PC-3 (cell line): Measurements from ENCODE around the gene SCN1B. TPM values are rescaled to one million over a fixed set of nuclear protein-coding genes. Genes with fewer than 3 reads are reported as not detected.

Source experiments
- ATAC-seq: fragments of 200-7000 bp; cut with Tn5 transposase; 2 replicates; pipeline ENCODE4 v1.9.1; 2020; ENCODE audit warnings: mild to moderate bottlenecking, moderate library complexity
- BruUV-seq: library from RNA; stranded (reverse); fragments of 400-500 nt; replicated peaks from 2 replicates; lab custom pipeline; 2021; lab: Mats Ljungman, UMichigan
- CTCF ChIA-PET: fragments of 300-600 bp; sonication (Branson Sonifier 250); formaldehyde crosslinking; loops from one replicate; lab custom pipeline; 2022; ENCODE audit warnings: antibody characterized with exemption; lab: Charles Lee
- POLR2A ChIA-PET: fragments of 300-600 bp; sonication (Branson Sonifier 250); formaldehyde crosslinking; loops from one replicate; lab custom pipeline; 2022; ENCODE audit warnings: antibody characterized with exemption; ENCODE audit not compliant: unreplicated experiment; lab: Charles Lee
- DNase-seq: peaks from one replicate; pipeline ENCODE4 v3.0.0-alpha.2; 2015
- H2AFZ ChIP-seq: fragments of 300-600 bp; sonication (generic); 2 replicates; pipeline ENCODE4 v1.6.0; 2016; ENCODE audit warnings: antibody characterized with exemption, low read length
- H3F3A ChIP-seq: fragments of 300-600 bp; sonication (generic); one replicate; pipeline ENCODE4 v1.6.0; 2017; ENCODE audit warnings: antibody characterized with exemption, low read length, control low read depth, mild to moderate bottlenecking; ENCODE audit not compliant: unreplicated experiment
- H3K27ac ChIP-seq: fragments of 300-600 bp; sonication (generic); 2 replicates; pipeline ENCODE4 v1.5.1; 2016; ENCODE audit warnings: mild to moderate bottlenecking, low read length
- H3K27me3 ChIP-seq: fragments of 300-600 bp; sonication (generic); 2 replicates; pipeline ENCODE4 v1.6.1; 2016; ENCODE audit warnings: low read length, mixed read lengths
- H3K36me3 ChIP-seq: fragments of 300-600 bp; sonication (generic); 2 replicates; pipeline ENCODE4 v1.6.1; 2016; ENCODE audit warnings: low read depth, mixed run types, low read length, mixed read lengths
- H3K4me1 ChIP-seq: fragments of 300-600 bp; sonication (generic); 2 replicates; pipeline ENCODE4 v1.5.1; 2016; ENCODE audit warnings: low read length; ENCODE audit not compliant: insufficient read depth
- H3K4me2 ChIP-seq: fragments of 300-600 bp; sonication (generic); 2 replicates; pipeline ENCODE4 v1.6.0; 2016; ENCODE audit warnings: low read length
- H3K4me3 ChIP-seq: fragments of 300-600 bp; sonication (generic); 2 replicates; pipeline ENCODE4 v1.5.1; 2016; ENCODE audit warnings: mild to moderate bottlenecking, low read length, mixed read lengths
- H3K79me2 ChIP-seq: fragments of 300-600 bp; sonication (generic); 2 replicates; pipeline ENCODE4 v1.6.1; 2017; ENCODE audit warnings: low read length, mixed read lengths
- H3K9ac ChIP-seq: fragments of 300-600 bp; sonication (generic); 2 replicates; pipeline ENCODE4 v1.6.0; 2016; ENCODE audit warnings: mild to moderate bottlenecking, low read length
- H3K9me2 ChIP-seq: fragments of 300-600 bp; sonication (generic); replicated peaks from 2 replicates; pipeline ENCODE4 v1.6.1; 2016; ENCODE audit warnings: mixed run types, low read length, mixed read lengths
- H3K9me3 ChIP-seq: fragments of 300-600 bp; sonication (generic); 2 replicates; pipeline ENCODE4 v1.6.1; 2016; ENCODE audit warnings: low read length, mixed read lengths
- H4K20me1 ChIP-seq: fragments of 300-600 bp; sonication (generic); 2 replicates; pipeline ENCODE4 v1.6.1; 2016; ENCODE audit warnings: low read length, mixed read lengths
- CTCF ChIP-seq: fragments of 300-600 bp; sonication (generic); conservative IDR thresholded peaks from 2 replicates; pipeline ENCODE4 v1.5.1; 2017; ENCODE audit warnings: antibody characterized with exemption, low read depth, mild to moderate bottlenecking, low read length
- EZH2 ChIP-seq: fragments of 300-600 bp; sonication (generic); IDR thresholded peaks from one replicate; pipeline ENCODE4 v1.6.1; 2017; ENCODE audit warnings: antibody characterized with exemption, mild to moderate bottlenecking, low read length; ENCODE audit not compliant: unreplicated experiment
- EZH2phosphoT487 ChIP-seq: fragments of 300-600 bp; sonication (generic); IDR thresholded peaks from 2 replicates; pipeline ENCODE4 v1.6.1; 2018; ENCODE audit warnings: mild to moderate bottlenecking, antibody characterized with exemption, low read length, borderline replicate concordance
- intact Hi-C: fragments of 100-400 bp; cut with micrococcal nuclease; formaldehyde crosslinking; loops from 2 replicates; pipeline ENCODE4 v1.9.0; 2023
- total RNA-seq: library from RNA; depleted of rRNA; stranded (reverse); fragments of >200 nt; gene quantifications from 2 replicates; pipeline ENCODE4 v1.2.3, GENCODE V29; 2014

Gene SCN1B
- total RNA-seq, 1 experiment from 2014 or later = 1.7 TPM

GRCh38 chr19:35011737-35012682, 18.3 kb upstream of the SCN1B start:
- BruUV-seq = no TSS peak

GRCh38 chr19:35013041-35013819, 17.0 kb upstream of the SCN1B start:
- H3F3A ChIP-seq = no peaks in the 10 kb centered on the region
- TF ChIP-seq CTCF (peak; percentile 75), EZH2 (no peak)
- ChIA-PET POLR2A (no interaction called here), CTCF (no interaction called here)
- no peaks in the 10 kb centered on the region for H3K9me2 ChIP-seq
- peak; percentile 36 for DNase-seq
- no peaks in the 10 kb centered on the region for H3K79me2 ChIP-seq
- intact Hi-C loops = loop anchor here (1.0 kb wide), 1 partner anchor 40 kb away; no protein-coding TSS in a partner anchor
- H3K4me2 ChIP-seq = no peak overlapping the region
- H3K27me3 ChIP-seq = no peaks in the 10 kb centered on the region
- no peaks in the 10 kb centered on the region for H4K20me1 ChIP-seq
- no peaks in the 10 kb centered on the region for H3K9me3 ChIP-seq
- no peak overlapping the region for H3K4me3 ChIP-seq
- H3K36me3 ChIP-seq = no peaks in the 10 kb centered on the region
- no TSS peak for BruUV-seq
- no peaks in the 10 kb centered on the region for H3K4me1 ChIP-seq
- no peak overlapping the region for H3K9ac ChIP-seq
- H2AFZ ChIP-seq = no peak overlapping the region
- ATAC-seq = peak; percentile 57
- no peak overlapping the region for H3K27ac ChIP-seq

More at GRCh38 chr19:35011737-35012682, 18.3 kb upstream of the SCN1B start:
- no peaks in the 10 kb centered on the region for H3K36me3 ChIP-seq
- intact Hi-C loops = no loop called here
- H3F3A ChIP-seq = no peaks in the 10 kb centered on the region
- H3K9ac ChIP-seq = no peak overlapping the region
- H3K9me2 ChIP-seq = no peaks in the 10 kb centered on the region
- DNase-seq (no peak), ATAC-seq (no peak)
- peaks cover 1% of the 10 kb centered on the region for H3K4me1 ChIP-seq
- no peak overlapping the region for H3K27ac ChIP-seq
- H2AFZ ChIP-seq = no peak overlapping the region
- TF ChIP-seq CTCF (no peak), EZH2phosphoT487 (no peak), EZH2 (no peak)
- no peaks in the 10 kb centered on the region for H3K27me3 ChIP-seq
- no peaks in the 10 kb centered on the region for H4K20me1 ChIP-seq
- H3K79me2 ChIP-seq = no peaks in the 10 kb centered on the region
- POLR2A ChIA-PET = no interaction called here
- no peaks in the 10 kb centered on the region for H3K9me3 ChIP-seq
- CTCF ChIA-PET = no interaction called here
- no peak overlapping the region for H3K4me3 ChIP-seq
- H3K4me2 ChIP-seq = no peak overlapping the region
